ENCODE data around the gene GET3.
"Not testable (repeated sequence)": the region's sequence is repeated elsewhere in the genome, so short reads cannot be mapped to it uniquely, and the experiment has no call there.

Gene GET3

DNA sequence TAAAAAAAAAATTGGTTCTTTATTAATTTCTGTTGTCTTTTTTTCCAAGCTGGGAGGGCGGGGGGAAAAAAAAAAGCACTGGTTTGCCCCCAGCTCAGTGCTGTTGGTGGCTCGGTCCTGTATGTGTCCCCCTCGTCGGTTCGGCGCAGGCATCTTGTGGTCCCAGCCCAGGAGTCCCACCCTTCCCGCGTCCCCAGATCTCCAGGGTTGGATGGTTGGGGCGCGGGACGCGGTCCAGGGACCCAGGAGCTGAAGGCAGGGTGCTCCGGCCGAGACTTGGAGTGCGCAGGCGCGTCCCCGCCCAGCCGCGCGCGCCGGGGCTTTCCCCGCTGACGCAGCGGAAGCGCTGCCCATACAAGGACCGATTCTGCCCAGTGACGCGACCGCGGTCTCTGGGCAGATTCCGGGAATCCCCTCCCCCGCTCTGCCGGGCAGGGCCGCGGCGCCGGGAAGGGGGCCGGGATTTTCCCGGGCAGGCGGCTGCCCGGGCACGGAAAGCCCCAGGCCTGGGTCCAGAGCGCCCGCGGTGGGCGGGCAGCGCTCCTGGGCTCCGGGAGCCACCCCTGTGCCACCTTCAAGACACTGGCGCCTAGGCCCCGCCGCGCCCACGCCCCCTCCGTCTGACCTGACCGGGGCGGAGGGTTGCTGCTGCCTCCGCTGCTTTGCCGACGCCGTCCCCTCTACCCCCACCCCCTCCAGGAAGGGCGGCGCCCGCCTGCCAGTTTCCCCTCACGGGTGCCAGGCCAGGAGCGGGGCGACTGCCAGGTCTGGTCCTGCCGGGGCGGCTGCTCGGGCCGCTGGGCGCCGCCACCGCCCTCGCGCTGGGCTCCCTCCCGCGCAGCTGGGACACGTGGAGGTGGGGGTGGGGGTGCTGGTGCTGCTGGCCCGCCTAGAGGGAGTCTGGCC, 56.2 kb downstream of the GET3 start:
- DNase-seq = peak; percentile 42

DNA sequence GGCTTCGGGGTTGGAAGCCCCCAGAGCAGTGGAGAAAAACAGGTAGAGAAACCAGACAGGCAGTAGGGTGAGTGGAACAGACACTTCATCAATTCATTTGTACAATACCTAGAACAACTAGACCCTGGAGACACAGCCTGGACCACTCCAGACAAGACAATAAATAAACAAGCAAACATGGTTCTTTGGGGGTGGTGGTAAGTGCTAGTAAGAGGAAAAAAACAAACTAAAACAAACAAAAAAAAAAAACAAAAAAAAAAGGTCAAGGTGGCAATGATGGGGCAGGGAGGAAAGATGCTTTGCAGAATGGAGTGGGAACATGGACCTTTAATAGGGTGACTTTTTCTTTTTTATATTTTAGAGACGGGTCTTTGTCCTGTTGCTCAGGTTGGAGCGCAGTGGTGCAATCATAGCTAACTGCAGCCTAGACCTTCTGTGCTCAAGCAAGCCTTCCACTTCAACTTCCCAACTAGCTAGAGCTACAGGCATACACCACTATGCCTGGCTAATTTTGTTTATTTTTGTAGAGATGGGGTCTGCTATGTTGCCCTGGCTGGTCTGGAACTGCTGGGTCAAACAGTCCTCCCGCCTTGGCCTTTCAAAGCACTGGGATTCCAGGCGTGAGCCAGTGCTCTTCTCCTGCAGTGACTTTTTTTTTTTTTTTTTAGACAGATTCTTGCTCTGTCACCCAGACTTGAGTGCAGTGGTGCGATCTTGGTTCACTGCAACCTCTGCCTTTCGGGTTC, 57.1 kb downstream of the GET3 start:
- DNase-seq = no peak

- no peak for DNase-seq
Observed at GRCh38 chr19:12794971-12795381, 57.7 kb downstream of the GET3 start.

- DNase-seq = peak; percentile 66
Observed at GRCh38 chr19:12796146-12797071, 59.1 kb downstream of the GET3 start.

- no peak for DNase-seq
Observed at GRCh38 chr19:12797141-12797587, 59.9 kb downstream of the GET3 start.

DNA sequence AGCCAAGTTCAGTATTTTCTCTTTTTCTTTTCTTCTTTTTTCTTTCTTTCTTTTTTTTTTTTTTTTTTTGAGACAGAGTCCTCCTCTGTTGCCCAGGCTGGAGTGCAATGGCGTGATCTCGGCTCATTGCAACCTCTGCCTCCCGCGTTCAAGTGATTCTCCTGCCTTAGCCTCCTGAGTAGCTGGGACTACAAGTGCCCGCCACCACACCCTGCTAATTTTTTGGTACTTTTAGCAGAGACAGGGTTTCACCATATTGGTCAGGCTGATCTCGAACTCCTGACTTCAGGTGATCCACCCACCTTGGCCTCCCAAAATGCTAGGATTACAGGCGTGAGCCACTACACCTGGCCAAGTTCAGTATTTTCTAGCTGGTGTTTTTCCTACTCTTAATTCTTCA, 60.3 kb downstream of the GET3 start:
- DNase-seq = not testable (repeated sequence)

Measured in NCI-H2029 treated with DMSO at 0.1 percent for 48 hours (cell line).